PC-3 (cell line): ENCODE measurements around the gene KRABD2.
"Not testable (repeated sequence)": the region's sequence is repeated elsewhere in the genome, so short reads cannot be mapped to it uniquely, and the experiment has no call there.

Experiments used
- ATAC-seq: fragments of 200-7000 bp; cut with Tn5 transposase; 2 replicates; pipeline ENCODE4 v1.9.1; 2020; ENCODE audit warnings: mild to moderate bottlenecking, moderate library complexity
- BruUV-seq: library from RNA; stranded (reverse); fragments of 400-500 nt; replicated peaks from 2 replicates; lab custom pipeline; 2021; lab: Mats Ljungman, UMichigan
- CTCF ChIA-PET: fragments of 300-600 bp; sonication (Branson Sonifier 250); formaldehyde crosslinking; loops from one replicate; lab custom pipeline; 2022; ENCODE audit warnings: antibody characterized with exemption; lab: Charles Lee
- POLR2A ChIA-PET: fragments of 300-600 bp; sonication (Branson Sonifier 250); formaldehyde crosslinking; loops from one replicate; lab custom pipeline; 2022; ENCODE audit warnings: antibody characterized with exemption; ENCODE audit not compliant: unreplicated experiment; lab: Charles Lee
- DNase-seq: peaks from one replicate; pipeline ENCODE4 v3.0.0-alpha.2; 2015
- H2AFZ ChIP-seq: fragments of 300-600 bp; sonication (generic); 2 replicates; pipeline ENCODE4 v1.6.0; 2016; ENCODE audit warnings: antibody characterized with exemption, low read length
- H3F3A ChIP-seq: fragments of 300-600 bp; sonication (generic); one replicate; pipeline ENCODE4 v1.6.0; 2017; ENCODE audit warnings: antibody characterized with exemption, low read length, control low read depth, mild to moderate bottlenecking; ENCODE audit not compliant: unreplicated experiment
- H3K27ac ChIP-seq: fragments of 300-600 bp; sonication (generic); 2 replicates; pipeline ENCODE4 v1.5.1; 2016; ENCODE audit warnings: mild to moderate bottlenecking, low read length
- H3K27me3 ChIP-seq: fragments of 300-600 bp; sonication (generic); 2 replicates; pipeline ENCODE4 v1.6.1; 2016; ENCODE audit warnings: low read length, mixed read lengths
- H3K36me3 ChIP-seq: fragments of 300-600 bp; sonication (generic); 2 replicates; pipeline ENCODE4 v1.6.1; 2016; ENCODE audit warnings: low read depth, mixed run types, low read length, mixed read lengths
- H3K4me1 ChIP-seq: fragments of 300-600 bp; sonication (generic); 2 replicates; pipeline ENCODE4 v1.5.1; 2016; ENCODE audit warnings: low read length; ENCODE audit not compliant: insufficient read depth
- H3K4me2 ChIP-seq: fragments of 300-600 bp; sonication (generic); 2 replicates; pipeline ENCODE4 v1.6.0; 2016; ENCODE audit warnings: low read length
- H3K4me3 ChIP-seq: fragments of 300-600 bp; sonication (generic); 2 replicates; pipeline ENCODE4 v1.5.1; 2016; ENCODE audit warnings: mild to moderate bottlenecking, low read length, mixed read lengths
- H3K79me2 ChIP-seq: fragments of 300-600 bp; sonication (generic); 2 replicates; pipeline ENCODE4 v1.6.1; 2017; ENCODE audit warnings: low read length, mixed read lengths
- H3K9ac ChIP-seq: fragments of 300-600 bp; sonication (generic); 2 replicates; pipeline ENCODE4 v1.6.0; 2016; ENCODE audit warnings: mild to moderate bottlenecking, low read length
- H3K9me2 ChIP-seq: fragments of 300-600 bp; sonication (generic); replicated peaks from 2 replicates; pipeline ENCODE4 v1.6.1; 2016; ENCODE audit warnings: mixed run types, low read length, mixed read lengths
- H3K9me3 ChIP-seq: fragments of 300-600 bp; sonication (generic); 2 replicates; pipeline ENCODE4 v1.6.1; 2016; ENCODE audit warnings: low read length, mixed read lengths
- H4K20me1 ChIP-seq: fragments of 300-600 bp; sonication (generic); 2 replicates; pipeline ENCODE4 v1.6.1; 2016; ENCODE audit warnings: low read length, mixed read lengths
- CTCF ChIP-seq: fragments of 300-600 bp; sonication (generic); conservative IDR thresholded peaks from 2 replicates; pipeline ENCODE4 v1.5.1; 2017; ENCODE audit warnings: antibody characterized with exemption, low read depth, mild to moderate bottlenecking, low read length
- EZH2 ChIP-seq: fragments of 300-600 bp; sonication (generic); IDR thresholded peaks from one replicate; pipeline ENCODE4 v1.6.1; 2017; ENCODE audit warnings: antibody characterized with exemption, mild to moderate bottlenecking, low read length; ENCODE audit not compliant: unreplicated experiment
- EZH2phosphoT487 ChIP-seq: fragments of 300-600 bp; sonication (generic); IDR thresholded peaks from 2 replicates; pipeline ENCODE4 v1.6.1; 2018; ENCODE audit warnings: mild to moderate bottlenecking, antibody characterized with exemption, low read length, borderline replicate concordance
- intact Hi-C: fragments of 100-400 bp; cut with micrococcal nuclease; formaldehyde crosslinking; loops from 2 replicates; pipeline ENCODE4 v1.9.0; 2023

The KRABD2 gene

GRCh38 chr17:8377422-8377821 lies 918 bp upstream of the KRABD2 start:
- Histone ChIP-seq H3K27ac (no peak overlapping the region), H3K4me1 (peaks cover 28% of the 10 kb centered on the region), H3K4me3 (no peak overlapping the region), H3F3A (peaks cover 6% of the 10 kb centered on the region), H2AFZ (no peak overlapping the region), H3K27me3 (no peaks in the 10 kb centered on the region), H3K4me2 (peak overlapping the region; percentile 94; the same call in 1 of the 2 replicates), H3K79me2 (peaks cover 41% of the 10 kb centered on the region), H3K9me3 (no peaks in the 10 kb centered on the region), H3K9ac (no peak overlapping the region), H3K36me3 (peaks cover 41% of the 10 kb centered on the region), H3K9me2 (no peaks in the 10 kb centered on the region), H4K20me1 (peaks cover 22% of the 10 kb centered on the region)
- intact Hi-C loops = no loop called here
- no TSS peak for BruUV-seq
- ATAC-seq (no peak), DNase-seq (no peak)
- CTCF ChIA-PET = no interaction called here
- POLR2A ChIA-PET = interaction anchor here (0.5 kb wide), 1 partner anchor 130 kb away, joined by 3 read pairs; the partner anchor contains the start of gene CTC1
- TF ChIP-seq CTCF (no peak), EZH2phosphoT487 (no peak), EZH2 (no peak)

DNA sequence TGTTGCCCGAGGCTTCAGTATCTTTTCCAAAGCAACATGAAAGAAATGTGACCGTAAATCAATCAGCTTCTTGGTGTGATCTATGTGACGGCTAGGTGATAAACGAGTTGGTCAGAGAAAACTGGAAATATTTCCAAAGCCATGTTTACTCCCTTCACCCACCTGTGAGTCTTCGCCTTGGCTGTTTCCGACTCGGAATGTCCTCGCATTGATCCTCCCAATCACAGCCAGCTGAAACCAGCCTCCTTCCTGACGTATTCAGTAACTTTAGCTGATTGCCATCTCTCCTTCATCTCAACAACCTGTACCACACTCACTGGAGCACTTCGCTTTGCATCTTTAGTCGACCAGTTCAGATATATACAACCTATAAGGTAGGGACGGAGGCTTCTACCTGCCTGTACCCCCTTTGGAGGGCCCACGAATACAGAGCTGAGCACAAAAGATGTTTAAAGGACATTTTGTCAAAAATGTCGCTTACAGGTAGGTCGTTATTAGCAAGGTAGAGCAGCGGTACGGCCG lies 705 bp downstream of the KRABD2 start:
- Histone ChIP-seq H3K9me3 (no peaks in the 10 kb centered on the region), H3K27ac (no peak overlapping the region), H2AFZ (peak overlapping the region; percentile 63; the same call in 1 of the 2 replicates), H4K20me1 (peaks cover 7% of the 10 kb centered on the region), H3K36me3 (peaks cover 25% of the 10 kb centered on the region), H3K4me3 (peak overlapping the region; percentile 77), H3K9me2 (no peaks in the 10 kb centered on the region), H3K27me3 (no peaks in the 10 kb centered on the region), H3F3A (peaks cover 6% of the 10 kb centered on the region), H3K4me2 (peak overlapping the region; percentile 94), H3K4me1 (peaks cover 20% of the 10 kb centered on the region), H3K9ac (peak overlapping the region; percentile 86), H3K79me2 (peaks cover 24% of the 10 kb centered on the region)
- no peak for DNase-seq
- TF ChIP-seq EZH2phosphoT487 (no peak), CTCF (no peak), EZH2 (no peak)
- BruUV-seq = no TSS peak
- CTCF ChIA-PET = no interaction called here
- peak; percentile 6; the same call in 1 of the 2 replicates for ATAC-seq
- intact Hi-C loops = no loop called here
- POLR2A ChIA-PET = no interaction called here

DNA sequence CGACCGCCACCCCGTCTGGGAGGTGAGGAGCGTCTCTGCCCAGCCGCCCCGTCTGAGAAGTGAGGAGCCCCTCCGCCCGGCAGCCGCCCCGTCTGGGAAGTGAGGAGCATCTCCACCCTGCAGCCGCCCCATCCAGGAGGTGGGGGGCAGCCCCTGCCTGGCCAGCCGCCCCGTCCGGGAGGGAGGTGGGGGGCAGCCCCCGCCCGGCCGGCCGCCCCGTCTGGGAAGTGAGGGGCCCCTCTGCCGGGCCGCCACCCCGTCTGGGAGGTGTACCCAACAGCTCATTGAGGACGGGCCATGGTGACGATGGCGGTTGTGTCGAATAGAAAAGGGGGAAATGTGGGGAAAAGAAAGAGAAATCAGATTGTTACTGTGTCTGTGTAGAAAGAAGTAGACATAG lies 2.6 kb downstream of the KRABD2 start:
- ATAC-seq, intact Hi-C loops: not testable (repeated sequence)

More for the DNA sequence above, 2.6 kb downstream of the KRABD2 start:
- H3K9ac ChIP-seq, H3K4me2 ChIP-seq, H3K4me3 ChIP-seq, POLR2A ChIA-PET, H3K27ac ChIP-seq, BruUV-seq, H3F3A ChIP-seq, CTCF ChIA-PET, H2AFZ ChIP-seq, H3K27me3 ChIP-seq, H3K79me2 ChIP-seq, DNase-seq, H3K9me2 ChIP-seq, H3K9me3 ChIP-seq, H4K20me1 ChIP-seq: not testable (repeated sequence)
- Histone ChIP-seq H3K36me3 (peaks cover 11% of the 10 kb centered on the region; the same call in 1 of the 2 replicates), H3K4me1 (peaks cover 13% of the 10 kb centered on the region)
